HL-60 (cell line): ENCODE measurements around the gene EEPD1.

ENCODE experiments used
- DNase-seq, 2 experiments: peaks; one replicate each; pipeline ENCODE4 v3.0.0-alpha.2; 2010 to 2020; ENCODE audit warnings: low read depth in 1 of 2, low spot score in 1 of 2
- H3K27ac ChIP-seq: fragments of 250-450 bp; sonication (Bioruptor Pico); replicated peaks from 2 replicates; pipeline ENCODE4 v1.5.1; 2020; ENCODE audit warnings: mild to moderate bottlenecking, moderate library complexity
- H3K27me3 ChIP-seq: fragments of 250-450 bp; sonication (Bioruptor Pico); 2 replicates; pipeline ENCODE4 v1.5.1; 2021; ENCODE audit warnings: mild to moderate bottlenecking, moderate library complexity; ENCODE audit not compliant: insufficient read depth, poor library complexity, severe bottlenecking
- H3K4me3 ChIP-seq: replicated peaks from 2 replicates; pipeline ENCODE4 v1.5.1; 2011; ENCODE audit warnings: mild to moderate bottlenecking, control low read depth, low read length; ENCODE audit not compliant: insufficient read depth
- CTCF ChIP-seq: IDR thresholded peaks from one replicate; pipeline ENCODE4 v1.5.1; 2011; ENCODE audit warnings: low read length, control low read depth, inconsistent platforms; ENCODE audit not compliant: insufficient read depth
- GABPA ChIP-seq: IDR thresholded peaks from 2 replicates; pipeline ENCODE4 v1.6.1; 2012; ENCODE audit warnings: low read depth
- POLR2AphosphoS5 ChIP-seq: IDR thresholded peaks from 2 replicates; pipeline ENCODE4 v1.6.1; 2012; ENCODE audit warnings: low read depth
- REST ChIP-seq: IDR thresholded peaks from 2 replicates; pipeline ENCODE4 v1.6.1; 2012; ENCODE audit warnings: low read depth; ENCODE audit not compliant: insufficient replicate concordance
- SPI1 ChIP-seq: IDR thresholded peaks from 2 replicates; pipeline ENCODE4 v1.6.1; 2012; ENCODE audit warnings: low read depth, mild to moderate bottlenecking, borderline replicate concordance

The EEPD1 gene

GRCh38 chr7:36186359-36187121 lies 33.5 kb downstream of the EEPD1 start:
- no peak for DNase-seq
- Histone ChIP-seq H3K4me3 (no peak overlapping the region), H3K27me3 (no peaks in the 10 kb centered on the region), H3K27ac (no peak overlapping the region)
- TF ChIP-seq GABPA (no peak), CTCF (no peak), REST (no peak), POLR2AphosphoS5 (no peak), SPI1 (no peak)

GRCh38 chr7:36188266-36188665 lies 35.2 kb downstream of the EEPD1 start:
- H3K27me3 ChIP-seq: no peaks in the 10 kb centered on the region
- TF ChIP-seq REST: no peak
- TF ChIP-seq GABPA: no peak
- no peak for TF ChIP-seq CTCF
- TF ChIP-seq SPI1: no peak
- TF ChIP-seq POLR2AphosphoS5: no peak
- no peak overlapping the region for H3K27ac ChIP-seq
- DNase-seq: no peak
- no peak overlapping the region for H3K4me3 ChIP-seq

GRCh38 chr7:36188906-36189305 lies 35.9 kb downstream of the EEPD1 start:
- DNase-seq: no peak
- Histone ChIP-seq H3K27me3 (no peaks in the 10 kb centered on the region), H3K27ac (no peak overlapping the region), H3K4me3 (no peak overlapping the region)
- no peak for TF ChIP-seq SPI1
- no peak for TF ChIP-seq REST
- no peak for TF ChIP-seq POLR2AphosphoS5
- no peak for TF ChIP-seq GABPA
- TF ChIP-seq CTCF: no peak
